ENCODE measurements around the gene ZBTB17. TPM values are rescaled to one million over a fixed set of nuclear protein-coding genes. Genes with fewer than 3 reads are reported as not detected.
A peak's percentile ranks its signal among the peaks of the same experiment; 100 is the strongest.

Gene ZBTB17
- total and polyA plus RNA-seq, 9 of the 15 experiments (the other 6 are each of a cell fraction or from before 2014, with no cell fraction given): 1.1 to 53.4 (median 29.6) TPM

GRCh38 chr1:15957221-15958095 lies 18.4 kb downstream of the ZBTB17 start (continued):
- TF ChIP-seq AFF1 (IDR thresholded peaks at IDR 0.05; ENCODE audit: low read depth in 1 of 2, partially characterized antibody in 2 of 2) (no peak), SRF (CRISPR knock-in tag; IDR thresholded peaks at IDR 0.05) (no peak), PRDM10 (IDR thresholded peaks at IDR 0.05; ENCODE audit: partially characterized antibody) (no peak), XRCC3 (IDR thresholded peaks at IDR 0.05) (no peak), ZC3H8 (IDR thresholded peaks at IDR 0.05) (no peak), GMEB1 (CRISPR knock-in tag; IDR thresholded peaks at IDR 0.05) (no peak), TCF15 (CRISPR knock-in tag; IDR thresholded peaks at IDR 0.05) (no peak), RAD21 (CRISPR knock-in tag; conservative IDR thresholded peaks at IDR 0.05 in 1 of 2, IDR thresholded peaks at IDR 0.05 in 1 of 2) (peak in 1 of 2 experiments; percentile 57; a peak in 3 of 4 replicates), CTCF (IDR thresholded peaks at IDR 0.05 in 2 of 3, conservative IDR thresholded peaks at IDR 0.05 in 1 of 3; ENCODE audit: insufficient read depth in 2 of 3, low read depth in 1 of 3, low read length in 3 of 3) (peak; percentile 76 to 80 (median 77)), HDGF (IDR thresholded peaks at IDR 0.05) (peak; percentile 14; the same call in 1 of the 2 replicates), RB1 (IDR thresholded peaks at IDR 0.05; ENCODE audit: low read depth) (0 out of 2 replicates have a peak, but pooled peaks have one; percentile 15), TEAD1 (CRISPR knock-in tag; IDR thresholded peaks at IDR 0.05) (no peak)

All from K562 (cell line).